ENCODE results near the gene ZBTB42.

ZBTB42 gene

GRCh38 chr14:104773505-104774452 is 27.1 kb upstream of the ZBTB42 start:
- Mint-ChIP-seq H3K27me3 (no peaks in the 10 kb centered on the region), H3K4me1 (peaks cover 10% of the 10 kb centered on the region in 2 donors), H3K4me3 (peak overlapping the region in 1 of 2 donors; percentile 25), H3K27ac (peak overlapping the region; percentile 20), H3K9me3 (peaks cover 3 to 4% of the 10 kb centered on the region in 2 donors), H3K36me3 (peaks cover 51 to 58% of the 10 kb centered on the region in 2 donors)
- DNase-seq, result no peak
- ATAC-seq (replicated peaks), result no peak

GRCh38 chr14:104774453-104775072 is 26.3 kb upstream of the ZBTB42 start:
- H3K9me3 Mint-ChIP-seq, result peaks cover 3 to 4% of the 10 kb centered on the region in 2 donors
- no peaks in the 10 kb centered on the region for H3K27me3 Mint-ChIP-seq
- no peak overlapping the region for H3K4me3 Mint-ChIP-seq
- DNase-seq (no peak), ATAC-seq (replicated peaks) (no peak)
- H3K4me1 Mint-ChIP-seq, result peaks cover 2 to 6% of the 10 kb centered on the region in 2 donors
- H3K27ac Mint-ChIP-seq, result no peak overlapping the region
- H3K36me3 Mint-ChIP-seq, result peaks cover 51 to 55% of the 10 kb centered on the region in 2 donors

- peaks cover 0 to 4% of the 10 kb centered on the region in 2 donors for H3K4me1 Mint-ChIP-seq
- H3K9me3 Mint-ChIP-seq, result peaks cover 3 to 4% of the 10 kb centered on the region in 2 donors
- H3K27ac Mint-ChIP-seq, result no peak overlapping the region
- no peak for ATAC-seq (replicated peaks)
- peaks cover 48 to 50% of the 10 kb centered on the region in 2 donors for H3K36me3 Mint-ChIP-seq
- no peak for DNase-seq
- H3K27me3 Mint-ChIP-seq, result no peaks in the 10 kb centered on the region
- H3K4me3 Mint-ChIP-seq, result no peak overlapping the region
Observed at GRCh38 chr14:104775073-104775489, 25.8 kb upstream of the ZBTB42 start.

GRCh38 chr14:104776481-104776880 is 24.4 kb upstream of the ZBTB42 start:
- no peak for DNase-seq
- no peak overlapping the region for H3K4me3 Mint-ChIP-seq
- ATAC-seq (replicated peaks), result no peak
- H3K9me3 Mint-ChIP-seq, result no peaks in the 10 kb centered on the region
- H3K36me3 Mint-ChIP-seq, result peaks cover 38 to 42% of the 10 kb centered on the region in 2 donors
- no peak overlapping the region for H3K27ac Mint-ChIP-seq
- peaks cover 0 to 2% of the 10 kb centered on the region in 2 donors for H3K4me1 Mint-ChIP-seq
- no peaks in the 10 kb centered on the region for H3K27me3 Mint-ChIP-seq

- ATAC-seq (replicated peaks) (no peak), DNase-seq (no peak)
- Mint-ChIP-seq H3K4me1 (peaks cover 0 to 2% of the 10 kb centered on the region in 2 donors), H3K27ac (no peak overlapping the region), H3K9me3 (no peaks in the 10 kb centered on the region), H3K4me3 (no peak overlapping the region), H3K36me3 (peaks cover 30 to 35% of the 10 kb centered on the region in 2 donors), H3K27me3 (no peaks in the 10 kb centered on the region)
Observed at GRCh38 chr14:104776961-104777807, 23.7 kb upstream of the ZBTB42 start.

- no peak overlapping the region for H3K27ac Mint-ChIP-seq
- peaks cover 2% of the 10 kb centered on the region in 2 donors for H3K4me1 Mint-ChIP-seq
- DNase-seq (no peak), ATAC-seq (replicated peaks) (no peak)
- no peaks in the 10 kb centered on the region for H3K9me3 Mint-ChIP-seq
- no peaks in the 10 kb centered on the region for H3K27me3 Mint-ChIP-seq
- no peak overlapping the region for H3K4me3 Mint-ChIP-seq
- H3K36me3 Mint-ChIP-seq, result peaks cover 24 to 29% of the 10 kb centered on the region in 2 donors
Observed at GRCh38 chr14:104777808-104778249, 23.1 kb upstream of the ZBTB42 start.

- Mint-ChIP-seq H3K9me3 (no peaks in the 10 kb centered on the region), H3K36me3 (peaks cover 20 to 22% of the 10 kb centered on the region in 2 donors), H3K27me3 (no peaks in the 10 kb centered on the region), H3K27ac (no peak overlapping the region), H3K4me1 (peaks cover 2 to 5% of the 10 kb centered on the region in 2 donors), H3K4me3 (no peak overlapping the region)
- DNase-seq (no peak), ATAC-seq (replicated peaks) (peak in 1 of 2 donors; percentile 25)
Observed at GRCh38 chr14:104778694-104779331, 22.1 kb upstream of the ZBTB42 start.

- Mint-ChIP-seq H3K4me1 (peaks cover 2 to 5% of the 10 kb centered on the region in 2 donors), H3K9me3 (no peaks in the 10 kb centered on the region), H3K27ac (no peak overlapping the region), H3K27me3 (no peaks in the 10 kb centered on the region), H3K36me3 (peaks cover 12 to 20% of the 10 kb centered on the region in 2 donors), H3K4me3 (no peak overlapping the region)
- DNase-seq (no peak), ATAC-seq (replicated peaks) (no peak)
Observed at GRCh38 chr14:104779776-104780512, 21.0 kb upstream of the ZBTB42 start.

GRCh38 chr14:104780513-104781030 is 20.3 kb upstream of the ZBTB42 start:
- Mint-ChIP-seq H3K4me3 (no peak overlapping the region), H3K4me1 (peaks cover 2 to 5% of the 10 kb centered on the region in 2 donors), H3K9me3 (no peaks in the 10 kb centered on the region), H3K36me3 (peaks cover 12 to 20% of the 10 kb centered on the region in 2 donors), H3K27ac (no peak overlapping the region), H3K27me3 (no peaks in the 10 kb centered on the region)
- DNase-seq, result no peak
- ATAC-seq (replicated peaks), result no peak

GRCh38 chr14:104781271-104782077 is 19.4 kb upstream of the ZBTB42 start:
- no peaks in the 10 kb centered on the region for H3K27me3 Mint-ChIP-seq
- DNase-seq (no peak), ATAC-seq (replicated peaks) (no peak)
- no peak overlapping the region for H3K4me3 Mint-ChIP-seq
- H3K36me3 Mint-ChIP-seq, result peaks cover 4 to 13% of the 10 kb centered on the region in 2 donors
- no peaks in the 10 kb centered on the region for H3K9me3 Mint-ChIP-seq
- peaks cover 5 to 10% of the 10 kb centered on the region in 2 donors for H3K4me1 Mint-ChIP-seq
- no peak overlapping the region for H3K27ac Mint-ChIP-seq

- no peak for ATAC-seq (replicated peaks)
- no peaks in the 10 kb centered on the region for H3K9me3 Mint-ChIP-seq
- H3K27ac Mint-ChIP-seq, result no peak overlapping the region
- H3K4me1 Mint-ChIP-seq, result peaks cover 8 to 17% of the 10 kb centered on the region in 2 donors
- H3K27me3 Mint-ChIP-seq, result no peaks in the 10 kb centered on the region
- peaks cover 0 to 6% of the 10 kb centered on the region in 2 donors for H3K36me3 Mint-ChIP-seq
- H3K4me3 Mint-ChIP-seq, result no peak overlapping the region
- DNase-seq, result no peak
Observed at GRCh38 chr14:104782086-104782807, 18.7 kb upstream of the ZBTB42 start.

GRCh38 chr14:104782808-104783139 is 18.1 kb upstream of the ZBTB42 start:
- H3K9me3 Mint-ChIP-seq, result no peaks in the 10 kb centered on the region
- DNase-seq, result no peak
- H3K36me3 Mint-ChIP-seq, result peaks cover 0 to 6% of the 10 kb centered on the region in 2 donors
- ATAC-seq (replicated peaks), result no peak
- H3K27ac Mint-ChIP-seq, result peak overlapping the region; percentile 20
- no peaks in the 10 kb centered on the region for H3K27me3 Mint-ChIP-seq
- peaks cover 8 to 18% of the 10 kb centered on the region in 2 donors for H3K4me1 Mint-ChIP-seq
- H3K4me3 Mint-ChIP-seq, result no peak overlapping the region
